K562 (cell line): Measurements from ENCODE around the gene SLC9A3. TPM values are rescaled to one million over a fixed set of nuclear protein-coding genes. Genes with fewer than 3 reads are reported as not detected.

Source experiments
- CREBBP ChIP-seq: IDR thresholded peaks from one replicate; pipeline ENCODE4 v1.6.1; 2012; ENCODE audit warnings: low read depth, mild to moderate bottlenecking, control low read depth, inconsistent platforms, low read length
- HINFP ChIP-seq: fragments of 450-650 bp; conservative IDR thresholded peaks from 2 replicates; pipeline ENCODE4 v1.6.1; 2016; ENCODE audit warnings: missing genetic modification characterization, low read depth, mild to moderate bottlenecking, control low read depth, missing compliant biosample characterization
- HLTF ChIP-seq: fragments of 450-650 bp; IDR thresholded peaks from 2 replicates; pipeline ENCODE4 v1.6.1; 2016
- KAT2B ChIP-seq: IDR thresholded peaks from one replicate; pipeline ENCODE4 v1.6.1; 2012; ENCODE audit warnings: low read depth, mild to moderate bottlenecking, control low read depth, inconsistent platforms, low read length, moderate library complexity
- MED1 ChIP-seq: sonication (generic); formaldehyde crosslinking; IDR thresholded peaks from 2 replicates; pipeline ENCODE4 v1.8.1; 2023; ENCODE audit warnings: missing genetic modification reagents, borderline replicate concordance
- NCOA1 ChIP-seq: fragments of 450-650 bp; IDR thresholded peaks from 2 replicates; pipeline ENCODE4 v1.6.1; 2016; ENCODE audit warnings: low read depth
- NCOA6 ChIP-seq: fragments of 450-650 bp; IDR thresholded peaks from 2 replicates; pipeline ENCODE4 v1.6.1; 2017; ENCODE audit warnings: mild to moderate bottlenecking
- PCBP1 ChIP-seq: fragments of 200-400 bp; formaldehyde crosslinking; IDR thresholded peaks from 2 replicates; pipeline ENCODE4 v1.6.1; 2018; ENCODE audit warnings: mild to moderate bottlenecking, low read depth, low read length; ENCODE audit not compliant: poor library complexity, severe bottlenecking
- RBBP5 ChIP-seq: fragments of 200-600 bp; sonication (generic); IDR thresholded peaks from 2 replicates; pipeline ENCODE4 v1.6.1; 2012; ENCODE audit warnings: borderline replicate concordance, mild to moderate bottlenecking, low read length, control low read depth, inconsistent platforms; ENCODE audit not compliant: insufficient read depth, poor library complexity, severe bottlenecking
- RBM15 ChIP-seq: fragments of 200-400 bp; formaldehyde crosslinking; IDR thresholded peaks from 2 replicates; pipeline ENCODE4 v1.6.1; 2018; ENCODE audit warnings: mild to moderate bottlenecking, low read length, moderate library complexity; ENCODE audit not compliant: insufficient read depth
- ZBTB8A ChIP-seq: fragments of 450-650 bp; IDR thresholded peaks from 2 replicates; pipeline ENCODE4 v1.6.1; 2018; ENCODE audit warnings: mild to moderate bottlenecking, moderate library complexity; ENCODE audit not compliant: partially characterized antibody
- ZNF124 ChIP-seq: sonication (generic); formaldehyde crosslinking; IDR thresholded peaks from 2 replicates; pipeline ENCODE4 v1.8.1; 2022; ENCODE audit warnings: missing genetic modification reagents
- ZNF395 ChIP-seq: fragments of 200-800 bp; sonication (Bioruptor generic); IDR thresholded peaks from 2 replicates; pipeline ENCODE4 v1.6.1; 2017; ENCODE audit warnings: missing genetic modification characterization, missing compliant biosample characterization
- ZNF76 ChIP-seq: fragments of 250-450 bp; sonication (Bioruptor Pico); IDR thresholded peaks from 2 replicates; pipeline ENCODE4 v1.4.0; 2020; ENCODE audit warnings: mild to moderate bottlenecking, moderate library complexity, borderline replicate concordance
- polyA plus RNA-seq, 8 experiments: library from polyadenylated mRNA; depleted of rRNA in 4 of 8; stranded (reverse) in 5 of 8; unstranded in 3 of 8; fragments of >200 nt; fragmentation: Nextera tagmentation in 2 of 8; fragmentation: Illumina TruSeq in 1 of 8; extraction: Ambion mirVana in 2 of 8; extraction: Trizol in 1 of 8; gene quantifications; 2 replicates each; pipeline versions ENCODE4 v1.2.1 to v1.2.3, GENCODE V29; 2011 to 2014; ENCODE audit warnings: inconsistent platforms in 1 of 8, missing spikeins in 1 of 8
- total RNA-seq, 7 experiments: library from RNA; depleted of rRNA in 6 of 7; stranded (reverse); fragments of >200 nt in 6 of 7; fragmentation: Illumina TruSeq in 2 of 7; extraction: Trizol in 2 of 7; gene quantifications; 2 replicates each; pipeline versions ENCODE4 v1.2.1 to v1.2.3, GENCODE V29; 2011 to 2021; ENCODE audit warnings: low replicate concordance in 1 of 7
- TF ChIP-seq, protein P1 (sequence below): fragments of 200-400 bp; formaldehyde crosslinking; IDR thresholded peaks from 2 replicates; pipeline ENCODE4 v1.6.1; 2017; ENCODE audit warnings: mild to moderate bottlenecking, low read depth, low read length, moderate library complexity
- TF ChIP-seq, protein P2 (sequence below): fragments of 150-350 bp; conservative IDR thresholded peaks from 2 replicates; pipeline ENCODE4 v1.6.1; 2014; ENCODE audit warnings: low read length

The SLC9A3 gene
- total and polyA plus RNA-seq, 9 of the 15 experiments (the other 6 are each of a cell fraction or from before 2014, with no cell fraction given) = 1.5 to 5.8 (median 3.7) TPM; not detected in 2

- TF ChIP-seq ZNF395 (CRISPR knock-in tag) = no peak
- no peak for TF ChIP-seq PCBP1
- TF ChIP-seq HLTF = no peak
- no peak for TF ChIP-seq MED1 (CRISPR knock-in tag)
- no peak for TF ChIP-seq RBM15
- no peak for TF ChIP-seq ZNF124 (CRISPR knock-in tag)
- no peak for TF ChIP-seq RBBP5
- no peak for TF ChIP-seq ZNF76
- TF ChIP-seq, protein P1, sequence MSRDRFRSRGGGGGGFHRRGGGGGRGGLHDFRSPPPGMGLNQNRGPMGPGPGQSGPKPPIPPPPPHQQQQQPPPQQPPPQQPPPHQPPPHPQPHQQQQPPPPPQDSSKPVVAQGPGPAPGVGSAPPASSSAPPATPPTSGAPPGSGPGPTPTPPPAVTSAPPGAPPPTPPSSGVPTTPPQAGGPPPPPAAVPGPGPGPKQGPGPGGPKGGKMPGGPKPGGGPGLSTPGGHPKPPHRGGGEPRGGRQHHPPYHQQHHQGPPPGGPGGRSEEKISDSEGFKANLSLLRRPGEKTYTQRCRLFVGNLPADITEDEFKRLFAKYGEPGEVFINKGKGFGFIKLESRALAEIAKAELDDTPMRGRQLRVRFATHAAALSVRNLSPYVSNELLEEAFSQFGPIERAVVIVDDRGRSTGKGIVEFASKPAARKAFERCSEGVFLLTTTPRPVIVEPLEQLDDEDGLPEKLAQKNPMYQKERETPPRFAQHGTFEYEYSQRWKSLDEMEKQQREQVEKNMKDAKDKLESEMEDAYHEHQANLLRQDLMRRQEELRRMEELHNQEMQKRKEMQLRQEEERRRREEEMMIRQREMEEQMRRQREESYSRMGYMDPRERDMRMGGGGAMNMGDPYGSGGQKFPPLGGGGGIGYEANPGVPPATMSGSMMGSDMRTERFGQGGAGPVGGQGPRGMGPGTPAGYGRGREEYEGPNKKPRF = no peak
- no peak for TF ChIP-seq ZBTB8A
- no peak for TF ChIP-seq KAT2B
- no peak for TF ChIP-seq HINFP
- peak; percentile 34; the same call in 1 of the 2 replicates for TF ChIP-seq NCOA1
- no peak for TF ChIP-seq CREBBP
- no peak for TF ChIP-seq NCOA6
- TF ChIP-seq, protein P2, sequence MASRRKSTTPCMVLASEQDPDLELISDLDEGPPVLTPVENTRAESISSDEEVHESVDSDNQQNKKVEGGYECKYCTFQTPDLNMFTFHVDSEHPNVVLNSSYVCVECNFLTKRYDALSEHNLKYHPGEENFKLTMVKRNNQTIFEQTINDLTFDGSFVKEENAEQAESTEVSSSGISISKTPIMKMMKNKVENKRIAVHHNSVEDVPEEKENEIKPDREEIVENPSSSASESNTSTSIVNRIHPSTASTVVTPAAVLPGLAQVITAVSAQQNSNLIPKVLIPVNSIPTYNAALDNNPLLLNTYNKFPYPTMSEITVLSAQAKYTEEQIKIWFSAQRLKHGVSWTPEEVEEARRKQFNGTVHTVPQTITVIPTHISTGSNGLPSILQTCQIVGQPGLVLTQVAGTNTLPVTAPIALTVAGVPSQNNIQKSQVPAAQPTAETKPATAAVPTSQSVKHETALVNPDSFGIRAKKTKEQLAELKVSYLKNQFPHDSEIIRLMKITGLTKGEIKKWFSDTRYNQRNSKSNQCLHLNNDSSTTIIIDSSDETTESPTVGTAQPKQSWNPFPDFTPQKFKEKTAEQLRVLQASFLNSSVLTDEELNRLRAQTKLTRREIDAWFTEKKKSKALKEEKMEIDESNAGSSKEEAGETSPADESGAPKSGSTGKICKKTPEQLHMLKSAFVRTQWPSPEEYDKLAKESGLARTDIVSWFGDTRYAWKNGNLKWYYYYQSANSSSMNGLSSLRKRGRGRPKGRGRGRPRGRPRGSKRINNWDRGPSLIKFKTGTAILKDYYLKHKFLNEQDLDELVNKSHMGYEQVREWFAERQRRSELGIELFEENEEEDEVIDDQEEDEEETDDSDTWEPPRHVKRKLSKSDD = no peak
These were observed 80.8 kb downstream of the SLC9A3 start (continued) for GRCh38 chr5:443239-444151.
